ENCODE measurements around the gene MED14.

DNA sequence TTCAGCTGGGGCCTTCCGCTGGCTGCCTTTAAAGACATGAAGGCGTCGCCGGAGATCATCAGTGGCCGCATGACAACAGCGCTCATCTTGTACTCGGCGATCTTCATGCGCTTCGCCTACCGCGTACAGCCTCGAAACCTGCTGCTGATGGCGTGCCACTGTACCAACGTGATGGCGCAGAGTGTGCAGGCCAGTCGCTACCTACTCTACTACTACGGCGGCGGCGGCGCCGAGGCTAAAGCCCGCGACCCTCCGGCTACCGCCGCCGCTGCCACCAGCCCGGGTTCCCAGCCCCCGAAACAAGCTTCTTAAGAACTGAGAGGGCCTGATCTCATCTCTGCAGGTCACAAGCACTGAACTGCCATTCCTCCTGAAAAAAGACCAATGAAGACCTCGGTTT lies 111.7 kb downstream of the MED14 start:
- TF ChIP-seq, protein P1, sequence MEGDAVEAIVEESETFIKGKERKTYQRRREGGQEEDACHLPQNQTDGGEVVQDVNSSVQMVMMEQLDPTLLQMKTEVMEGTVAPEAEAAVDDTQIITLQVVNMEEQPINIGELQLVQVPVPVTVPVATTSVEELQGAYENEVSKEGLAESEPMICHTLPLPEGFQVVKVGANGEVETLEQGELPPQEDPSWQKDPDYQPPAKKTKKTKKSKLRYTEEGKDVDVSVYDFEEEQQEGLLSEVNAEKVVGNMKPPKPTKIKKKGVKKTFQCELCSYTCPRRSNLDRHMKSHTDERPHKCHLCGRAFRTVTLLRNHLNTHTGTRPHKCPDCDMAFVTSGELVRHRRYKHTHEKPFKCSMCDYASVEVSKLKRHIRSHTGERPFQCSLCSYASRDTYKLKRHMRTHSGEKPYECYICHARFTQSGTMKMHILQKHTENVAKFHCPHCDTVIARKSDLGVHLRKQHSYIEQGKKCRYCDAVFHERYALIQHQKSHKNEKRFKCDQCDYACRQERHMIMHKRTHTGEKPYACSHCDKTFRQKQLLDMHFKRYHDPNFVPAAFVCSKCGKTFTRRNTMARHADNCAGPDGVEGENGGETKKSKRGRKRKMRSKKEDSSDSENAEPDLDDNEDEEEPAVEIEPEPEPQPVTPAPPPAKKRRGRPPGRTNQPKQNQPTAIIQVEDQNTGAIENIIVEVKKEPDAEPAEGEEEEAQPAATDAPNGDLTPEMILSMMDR (IDR thresholded peaks at IDR 0.05; ENCODE audit: control extremely low read depth in 1 of 3, insufficient read depth in 1 of 3, low read depth in 1 of 3, low read length in 3 of 3), result no peak
- TF ChIP-seq POLR2A (IDR thresholded peaks at IDR 0.05; ENCODE audit: control extremely low read depth in 1 of 2, low read depth in 2 of 2, low read length in 2 of 2), result no peak
